ENCODE data around the gene OMP.

The OMP gene

DNA sequence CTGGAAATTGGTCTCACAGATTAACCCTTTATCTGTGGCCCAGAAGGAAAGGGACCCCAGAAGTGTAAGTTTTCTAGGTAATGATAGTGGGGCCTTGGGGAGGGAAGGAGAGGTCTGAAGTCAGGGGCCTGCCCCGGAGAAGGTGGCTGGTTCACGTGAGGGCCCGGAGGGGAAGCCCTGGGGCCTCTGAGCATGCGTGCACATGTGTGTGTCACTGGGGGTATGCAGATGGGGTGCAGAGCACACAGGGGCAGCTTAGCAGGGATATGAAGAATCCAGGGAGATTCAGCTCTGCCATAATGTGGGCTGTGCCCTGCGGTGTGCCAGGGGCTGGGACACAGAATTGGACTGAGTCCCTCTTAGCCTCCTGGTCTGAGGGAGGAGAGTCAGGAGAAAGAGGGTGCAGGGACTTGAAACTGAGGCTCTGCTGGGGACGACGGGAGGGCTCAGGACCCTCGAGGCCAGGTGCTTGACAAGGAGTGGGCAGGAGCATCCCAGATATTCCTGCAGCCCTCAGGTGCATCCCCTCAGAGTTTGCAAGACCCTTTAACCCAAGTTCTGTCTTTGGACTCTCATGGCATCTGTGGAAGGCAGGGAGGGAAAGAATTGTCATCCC lies 40.9 kb downstream of the OMP start:
- DNase-seq = no peak

DNA sequence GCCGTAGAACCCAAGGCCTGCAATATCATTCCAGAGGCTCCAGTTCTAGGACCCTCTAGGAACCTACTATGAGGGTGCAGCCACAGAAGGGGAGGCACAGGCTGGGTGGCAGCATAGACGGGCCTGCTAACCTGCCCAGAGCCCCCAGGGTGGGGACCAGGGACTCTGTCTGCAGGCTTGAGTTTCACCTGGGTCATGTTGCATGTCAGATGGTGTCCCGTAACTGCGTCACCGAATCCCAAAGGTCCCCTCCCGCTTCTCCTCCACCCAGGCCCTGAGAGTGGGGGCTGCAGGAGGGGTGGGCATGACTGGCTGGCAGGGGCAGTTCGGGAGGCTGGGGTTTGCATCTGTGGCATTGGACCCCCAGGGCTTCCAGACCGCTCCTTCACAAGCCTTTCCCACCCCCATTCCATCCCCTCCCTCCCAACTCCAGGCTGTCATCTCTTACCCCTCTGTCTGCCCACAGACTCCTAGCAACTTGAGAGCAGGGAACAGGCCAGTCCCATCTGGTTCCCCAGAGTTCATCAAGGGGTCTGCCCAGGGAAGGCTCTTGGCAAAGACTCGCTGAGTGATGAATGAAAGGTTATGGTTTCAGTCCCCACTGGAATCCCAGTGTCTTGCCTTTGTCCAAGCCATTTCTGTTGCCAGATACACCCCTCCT lies 41.7 kb downstream of the OMP start:
- no peak for DNase-seq

DNA sequence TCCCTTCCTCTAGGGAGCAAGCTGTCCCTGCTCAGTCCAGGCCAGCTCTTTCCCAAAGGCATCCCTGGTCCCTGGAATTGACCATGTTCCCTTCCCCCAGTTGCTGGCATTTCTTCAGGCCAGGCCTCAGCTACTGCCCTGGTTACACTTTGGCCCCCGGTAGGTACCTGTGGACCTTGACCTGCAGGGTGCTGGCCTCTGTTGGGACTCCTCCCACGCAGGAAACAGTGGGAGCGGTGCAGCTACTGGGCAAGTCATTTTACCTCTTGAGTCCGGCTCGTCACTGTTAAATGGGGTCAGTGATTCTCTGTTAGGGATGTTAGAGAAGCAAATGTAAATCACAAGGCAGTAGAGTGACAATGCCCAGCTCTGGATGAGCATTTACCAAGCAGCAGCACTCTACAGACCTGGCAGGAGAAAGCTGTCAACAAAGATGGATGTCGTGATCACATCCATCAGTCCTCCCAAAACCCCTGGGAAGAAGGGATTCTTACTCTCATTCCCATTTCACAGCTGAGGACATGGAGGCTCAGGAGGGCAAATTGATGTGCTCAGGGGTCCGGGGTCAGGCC lies 42.3 kb downstream of the OMP start:
- no peak for DNase-seq

DNA sequence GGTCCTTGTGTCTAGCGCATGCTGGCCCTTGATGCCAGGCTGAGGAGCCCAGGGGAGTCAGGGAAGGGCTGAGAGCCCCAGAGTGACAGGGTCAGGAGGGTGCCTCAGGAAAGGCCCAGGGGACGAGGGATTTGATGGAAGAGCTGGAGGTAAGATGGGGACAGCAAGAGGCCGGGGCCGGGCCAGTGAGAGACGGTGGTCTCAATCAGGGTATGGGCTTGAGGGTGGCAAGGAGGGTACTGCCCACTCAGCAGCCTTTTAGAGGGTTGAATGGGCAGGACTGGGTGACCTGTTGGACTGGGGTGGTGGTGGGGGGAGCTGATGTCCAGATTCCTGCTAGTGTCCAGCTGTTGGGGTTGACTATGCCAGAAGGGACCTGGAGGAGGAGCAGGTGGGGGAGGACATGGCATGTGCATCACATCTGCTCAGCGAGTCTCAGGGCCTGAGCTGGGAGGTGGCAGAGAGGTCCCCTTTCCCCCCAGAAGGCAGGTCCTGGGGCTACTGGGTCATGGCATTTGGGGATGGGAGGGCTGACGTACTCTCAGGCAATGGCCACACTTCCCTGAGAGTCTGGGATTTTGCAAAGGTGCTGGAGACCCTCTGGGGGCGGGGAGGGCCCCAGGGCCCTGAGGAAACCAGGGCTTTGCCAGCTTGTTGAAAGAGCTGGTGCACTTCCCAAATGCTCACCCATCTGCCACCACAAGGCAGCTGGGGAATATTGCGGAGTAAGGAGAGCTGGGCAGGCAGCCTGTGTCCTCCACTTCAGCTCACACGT lies 43.8 kb downstream of the OMP start:
- DNase-seq = no peak

DNA sequence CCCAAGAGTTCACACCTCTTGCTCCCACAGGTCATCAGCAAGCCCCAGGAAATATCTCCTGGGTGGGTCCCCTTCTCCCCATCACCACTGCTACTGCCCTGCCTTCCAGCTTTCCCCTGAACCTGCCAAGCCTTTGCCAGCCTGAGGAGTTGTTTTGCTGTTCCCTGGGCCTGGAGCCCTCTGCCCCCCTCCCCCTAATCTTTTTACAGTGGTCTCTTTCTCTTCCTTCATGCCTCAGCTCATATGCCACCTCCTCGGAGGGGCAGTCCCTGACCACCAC lies 44.3 kb downstream of the OMP start:
- no peak for DNase-seq

DNA sequence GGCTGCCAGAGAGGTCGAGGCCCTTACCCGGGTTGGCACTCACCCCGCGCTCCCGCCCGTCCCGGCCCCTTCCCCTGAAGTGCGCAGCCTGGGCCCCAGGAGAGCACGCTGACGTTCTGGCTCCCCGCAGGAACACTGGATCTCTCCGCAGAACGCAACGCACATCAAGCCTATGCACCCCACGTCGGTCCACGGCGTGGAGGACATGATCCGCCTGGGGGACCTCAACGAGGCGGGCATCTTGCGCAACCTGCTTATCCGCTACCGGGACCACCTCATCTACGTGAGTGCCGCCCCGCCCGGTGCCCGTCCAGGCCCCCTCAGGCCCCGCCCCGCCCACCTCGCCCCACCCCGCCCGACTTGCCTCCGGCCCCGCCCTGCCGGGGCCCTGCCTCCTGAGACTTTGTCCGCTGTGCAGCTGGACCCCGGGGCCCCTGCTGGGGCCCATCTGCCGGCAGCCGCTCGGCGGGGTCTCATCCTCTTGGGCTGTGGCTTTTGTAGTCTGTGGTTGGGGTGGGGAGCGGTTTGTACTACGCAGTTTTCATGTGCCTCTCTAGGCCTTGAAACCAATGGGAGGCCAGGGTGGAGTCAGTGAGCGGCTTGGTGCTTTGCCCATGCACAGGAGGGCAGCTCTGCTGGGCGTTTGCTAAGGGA lies 45.2 kb downstream of the OMP start:
- DNase-seq = no peak

DNA sequence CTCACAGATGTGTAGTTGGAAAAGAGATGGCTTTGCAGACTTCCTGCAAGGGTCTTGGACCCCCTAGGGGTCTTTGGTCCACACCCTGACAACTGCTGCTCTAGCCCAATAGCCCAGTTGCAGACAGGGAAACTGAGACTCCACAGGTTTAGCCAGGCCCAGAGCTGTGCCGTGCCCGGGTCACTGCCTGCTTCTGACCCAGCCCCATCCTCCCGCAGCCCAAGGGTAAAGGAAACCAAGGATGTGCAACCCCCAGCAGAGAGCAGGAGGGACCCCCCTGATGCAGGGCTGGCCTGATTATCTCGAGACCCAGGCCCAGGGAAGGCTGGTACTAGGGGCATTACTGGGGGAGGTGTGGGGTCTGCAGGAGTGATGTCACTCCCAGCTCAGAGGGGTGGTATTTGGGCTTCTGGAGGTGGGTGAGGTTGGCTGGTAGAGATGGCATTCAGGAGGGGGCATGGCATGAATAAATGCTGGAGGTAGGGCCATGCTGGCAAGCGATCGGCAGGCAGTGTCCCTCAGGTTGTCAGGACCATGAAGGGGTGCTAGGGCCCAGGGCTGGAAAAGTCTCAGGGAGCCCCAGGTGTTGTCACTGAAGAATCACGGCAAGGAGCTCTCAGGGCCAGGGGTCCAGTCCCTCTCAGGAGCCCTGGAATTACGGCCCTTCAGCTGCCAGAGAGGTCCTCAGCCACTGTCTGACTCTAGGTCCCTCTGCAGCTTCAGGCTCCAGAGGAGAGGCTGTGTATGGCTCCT lies 46.5 kb downstream of the OMP start:
- no peak for DNase-seq

DNA sequence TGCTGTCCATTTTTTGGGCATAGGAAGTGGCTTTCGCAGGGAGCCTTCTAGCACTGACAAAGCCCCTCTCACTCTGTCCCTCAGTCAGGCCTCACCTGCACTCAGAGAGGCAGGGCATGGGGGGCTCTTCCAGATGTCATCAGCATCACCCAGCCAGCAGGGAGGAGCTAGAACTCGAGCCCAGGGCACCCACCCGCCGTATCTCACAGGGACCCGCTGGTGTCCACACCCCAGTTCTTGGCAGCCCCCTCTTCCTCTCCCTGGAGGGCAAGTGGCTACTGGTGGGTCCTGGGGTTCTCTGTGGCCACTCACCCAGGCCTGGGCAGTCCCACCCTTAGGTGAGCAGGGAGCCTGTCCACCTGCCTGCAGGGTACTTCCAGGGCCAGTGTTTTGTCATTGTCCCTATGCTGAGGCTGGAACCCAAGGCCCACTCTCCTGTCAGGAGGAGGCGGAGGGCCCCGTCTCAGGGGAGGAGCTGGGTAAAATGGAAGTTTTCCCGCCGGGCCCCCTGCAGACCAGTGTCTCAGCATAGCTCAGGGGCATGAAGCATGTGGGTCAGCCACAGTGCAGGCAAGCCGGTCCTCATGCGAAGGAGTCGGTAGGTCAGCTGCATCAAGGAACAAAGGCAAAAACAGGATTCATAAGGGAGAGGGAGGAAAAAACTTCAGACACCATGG lies 47.2 kb downstream of the OMP start:
- DNase-seq = no peak

DNA sequence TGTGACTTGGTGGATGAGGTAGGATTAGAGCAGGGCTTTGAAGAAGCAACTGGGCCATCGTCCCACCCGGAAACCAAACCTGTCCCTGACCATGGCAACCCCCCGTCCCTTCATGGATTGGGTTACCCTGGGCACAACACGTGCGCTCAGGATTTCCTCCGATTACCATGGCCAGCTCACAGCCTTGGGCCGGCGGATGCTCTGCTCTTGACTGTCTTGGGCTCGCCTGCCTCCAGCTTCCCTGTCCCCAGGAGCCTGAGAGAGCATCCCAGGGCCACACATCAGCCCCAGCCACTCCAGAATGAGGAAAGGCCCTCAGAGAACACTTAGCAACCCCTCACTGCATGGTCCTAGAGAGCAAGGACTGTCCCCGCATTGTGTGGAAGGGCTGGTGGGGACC lies 48.2 kb downstream of the OMP start:
- no peak for DNase-seq

DNA sequence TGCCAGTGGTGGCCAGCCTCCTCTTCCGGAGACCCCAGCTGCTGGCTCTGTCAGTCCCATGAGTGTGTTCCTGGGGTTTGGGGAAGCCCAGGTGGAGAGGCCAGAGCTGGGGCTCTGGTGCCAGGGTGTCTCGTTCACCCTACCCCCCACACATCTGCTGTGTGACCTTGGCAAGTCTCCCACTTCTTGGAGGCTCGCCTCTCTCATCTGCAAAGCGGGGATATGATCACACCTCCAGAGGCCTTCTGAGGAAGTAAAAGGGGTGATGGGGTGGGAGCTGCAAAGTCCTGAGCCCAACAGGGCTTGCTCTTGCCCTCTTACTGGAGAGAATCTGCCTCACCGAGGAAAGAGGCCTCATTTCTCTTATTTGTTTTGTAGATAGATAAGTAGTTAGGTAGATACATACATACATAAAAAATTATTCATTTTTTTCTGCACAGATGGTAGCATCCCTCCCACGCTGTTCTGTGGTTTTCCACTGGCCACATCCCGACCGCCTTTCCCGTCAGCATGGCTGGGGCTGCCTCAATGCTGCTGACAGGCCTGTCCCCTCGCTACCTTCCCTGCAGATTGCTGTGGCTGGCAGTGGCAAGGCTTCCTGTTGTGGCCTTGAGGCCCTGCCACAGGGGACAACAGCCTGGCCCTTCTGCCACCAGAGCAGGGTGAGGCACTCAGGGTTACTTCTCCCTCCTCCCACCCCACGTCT lies 49.3 kb downstream of the OMP start:
- no peak for DNase-seq

DNA sequence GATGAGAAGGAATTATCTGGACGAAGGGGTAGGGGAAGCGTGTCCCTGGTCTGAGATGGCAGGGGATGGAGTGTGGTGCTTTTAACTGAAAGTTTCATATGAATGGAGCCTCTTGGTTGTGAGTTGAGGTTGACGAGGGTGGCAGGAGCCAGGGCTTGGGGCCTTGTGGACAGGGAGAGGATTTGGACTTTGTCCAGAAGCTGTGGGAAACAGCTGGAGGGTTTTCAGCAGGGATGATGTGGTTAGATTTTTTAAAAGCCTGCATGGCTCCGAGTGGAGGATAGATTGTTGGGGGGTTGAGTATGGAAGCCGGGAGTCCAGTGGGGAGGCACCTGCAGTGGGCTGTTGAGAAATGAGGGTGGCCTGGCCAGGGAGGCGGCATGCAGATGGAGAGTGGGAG lies 50.2 kb downstream of the OMP start:
- DNase-seq = no peak
